Fibroblast of mammary gland (primary cell): ENCODE results near the gene SCGB1A1.

Experiments
- DNase-seq: peaks from one replicate; pipeline ENCODE4 v3.0.0-alpha.2; 2010; ENCODE audit warnings: low read depth
- H3K4me3 ChIP-seq: 2 replicates; pipeline ENCODE4 v1.5.1; 2011; ENCODE audit warnings: low read depth, mild to moderate bottlenecking, low read length, moderate library complexity; ENCODE audit not compliant: control insufficient read depth
- CTCF ChIP-seq: conservative IDR thresholded peaks from 2 replicates; pipeline ENCODE4 v1.5.1; 2011; ENCODE audit warnings: low read depth, low read length, inconsistent platforms; ENCODE audit not compliant: control insufficient read depth, insufficient read depth

Gene SCGB1A1

GRCh38 chr11:62437616-62438015 is 18.8 kb downstream of the SCGB1A1 start:
- no peak for TF ChIP-seq CTCF
- H3K4me3 ChIP-seq, result no peak overlapping the region
- no peak for DNase-seq

GRCh38 chr11:62438641-62439040 is 19.8 kb downstream of the SCGB1A1 start:
- no peak for DNase-seq
- no peak overlapping the region for H3K4me3 ChIP-seq
- no peak for TF ChIP-seq CTCF

- H3K4me3 ChIP-seq, result no peak overlapping the region
- peak; percentile 13 for TF ChIP-seq CTCF
- DNase-seq, result peak; percentile 75
These were observed 21.2 kb downstream of the SCGB1A1 start for GRCh38 chr11:62439785-62440602.

GRCh38 chr11:62443390-62444235 is 24.8 kb downstream of the SCGB1A1 start:
- TF ChIP-seq CTCF, result no peak
- peak overlapping the region; percentile 55 for H3K4me3 ChIP-seq
- DNase-seq, result no peak

GRCh38 chr11:62444236-62444833 is 25.5 kb downstream of the SCGB1A1 start:
- peak; percentile 74 for DNase-seq
- TF ChIP-seq CTCF, result no peak
- H3K4me3 ChIP-seq, result peak overlapping the region; percentile 55

- DNase-seq, result peak; percentile 19
- H3K4me3 ChIP-seq, result peak overlapping the region; percentile 55
- no peak for TF ChIP-seq CTCF
These were observed 26.0 kb downstream of the SCGB1A1 start for GRCh38 chr11:62444835-62445234.
